Suprapubic skin (tissue), 4 donors: ENCODE measurements around the gene BMP8A. TPM values are rescaled to one million over a fixed set of nuclear protein-coding genes. Genes with fewer than 3 reads are reported as not detected.
"Not testable (repeated sequence)": the region's sequence is repeated elsewhere in the genome, so short reads cannot be mapped to it uniquely, and the experiment has no call there.

Source experiments
- DNase-seq, 2 donors: peaks; one replicate each; pipeline ENCODE4 v3.0.0-alpha.2; 2019; ENCODE audit warnings: low spot score in 2 of 2
- H3K27ac ChIP-seq: fragments of 200-600 bp; sonication (generic); one replicate; pipeline ENCODE4 v1.5.1; 2019
- H3K27me3 ChIP-seq: fragments of 200-600 bp; sonication (generic); one replicate; pipeline ENCODE4 v1.5.1; 2019
- H3K36me3 ChIP-seq: fragments of 200-600 bp; sonication (generic); one replicate; pipeline ENCODE4 v1.5.1; 2019
- H3K4me1 ChIP-seq: fragments of 200-600 bp; sonication (generic); one replicate; pipeline ENCODE4 v1.5.1; 2019
- H3K4me3 ChIP-seq: fragments of 200-600 bp; sonication (generic); one replicate; pipeline ENCODE4 v1.5.1; 2019; ENCODE audit warnings: mild to moderate bottlenecking
- H3K9me3 ChIP-seq: fragments of 200-600 bp; sonication (generic); one replicate; pipeline ENCODE4 v1.5.1; 2019
- EP300 ChIP-seq: sonication (generic); formaldehyde crosslinking; IDR thresholded peaks from one replicate; pipeline ENCODE4 v1.6.1; 2017; ENCODE audit warnings: antibody characterized with exemption
- POLR2A ChIP-seq, 2 donors: fragments of 450-650 bp; IDR thresholded peaks; one replicate each; pipeline ENCODE4 v1.6.1; 2017; ENCODE audit warnings: antibody characterized with exemption in 2 of 2, mild to moderate bottlenecking in 2 of 2, moderate library complexity in 2 of 2
- POLR2AphosphoS5 ChIP-seq, 3 donors: sonication (generic); formaldehyde crosslinking; IDR thresholded peaks; one replicate each; pipeline ENCODE4 v1.6.1; 2017; ENCODE audit warnings: antibody characterized with exemption in 3 of 3
- WGBS: methylation state at CpG from one replicate; pipeline ENCODE4 v1.1.5; 2018; 5-methylcytosine and 5-hydroxymethylcytosine counted together
- total RNA-seq, 4 donors: library from RNA; depleted of rRNA; stranded (reverse); fragments of >200 nt; gene quantifications; one replicate each; pipeline ENCODE4 v1.1.0, GENCODE V29; 2016
- TF ChIP-seq, protein P1 (sequence below), 2 donors: fragments of 200-600 bp in 1 of 2; fragments of 450-650 bp in 1 of 2; sonication (generic) in 1 of 2; IDR thresholded peaks; one replicate each; pipeline ENCODE4 v1.5.1; 2016 to 2019; ENCODE audit warnings: antibody characterized with exemption in 2 of 2, mild to moderate bottlenecking in 1 of 2, moderate library complexity in 1 of 2

Gene BMP8A, protein sequence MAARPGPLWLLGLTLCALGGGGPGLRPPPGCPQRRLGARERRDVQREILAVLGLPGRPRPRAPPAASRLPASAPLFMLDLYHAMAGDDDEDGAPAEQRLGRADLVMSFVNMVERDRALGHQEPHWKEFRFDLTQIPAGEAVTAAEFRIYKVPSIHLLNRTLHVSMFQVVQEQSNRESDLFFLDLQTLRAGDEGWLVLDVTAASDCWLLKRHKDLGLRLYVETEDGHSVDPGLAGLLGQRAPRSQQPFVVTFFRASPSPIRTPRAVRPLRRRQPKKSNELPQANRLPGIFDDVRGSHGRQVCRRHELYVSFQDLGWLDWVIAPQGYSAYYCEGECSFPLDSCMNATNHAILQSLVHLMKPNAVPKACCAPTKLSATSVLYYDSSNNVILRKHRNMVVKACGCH
- total RNA-seq: 1 to 10 TPM in 1 of 4 donors, under 1 TPM in 1, not detected in 2; 0.38 to 1.7 TPM

- Histone ChIP-seq H3K27ac (no peak within 1 kb of the TSS), H3K27me3 (peaks cover 28% of the 10 kb centered on the region), H3K4me3 (peak within 1 kb of the TSS; percentile 49), H3K36me3 (peaks cover 9% of the 10 kb centered on the region), H3K4me1 (peaks cover 15% of the 10 kb centered on the region), H3K9me3 (no peaks in the 10 kb centered on the region)
- TF ChIP-seq POLR2AphosphoS5 (IDR thresholded peaks at IDR 0.05) (no peak), POLR2A (IDR thresholded peaks at IDR 0.05) (no peak), EP300 (no peak)
- TF ChIP-seq, protein P1, sequence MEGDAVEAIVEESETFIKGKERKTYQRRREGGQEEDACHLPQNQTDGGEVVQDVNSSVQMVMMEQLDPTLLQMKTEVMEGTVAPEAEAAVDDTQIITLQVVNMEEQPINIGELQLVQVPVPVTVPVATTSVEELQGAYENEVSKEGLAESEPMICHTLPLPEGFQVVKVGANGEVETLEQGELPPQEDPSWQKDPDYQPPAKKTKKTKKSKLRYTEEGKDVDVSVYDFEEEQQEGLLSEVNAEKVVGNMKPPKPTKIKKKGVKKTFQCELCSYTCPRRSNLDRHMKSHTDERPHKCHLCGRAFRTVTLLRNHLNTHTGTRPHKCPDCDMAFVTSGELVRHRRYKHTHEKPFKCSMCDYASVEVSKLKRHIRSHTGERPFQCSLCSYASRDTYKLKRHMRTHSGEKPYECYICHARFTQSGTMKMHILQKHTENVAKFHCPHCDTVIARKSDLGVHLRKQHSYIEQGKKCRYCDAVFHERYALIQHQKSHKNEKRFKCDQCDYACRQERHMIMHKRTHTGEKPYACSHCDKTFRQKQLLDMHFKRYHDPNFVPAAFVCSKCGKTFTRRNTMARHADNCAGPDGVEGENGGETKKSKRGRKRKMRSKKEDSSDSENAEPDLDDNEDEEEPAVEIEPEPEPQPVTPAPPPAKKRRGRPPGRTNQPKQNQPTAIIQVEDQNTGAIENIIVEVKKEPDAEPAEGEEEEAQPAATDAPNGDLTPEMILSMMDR (IDR thresholded peaks at IDR 0.05): no peak
- no peak for DNase-seq
- WGBS: under 1% methylated on average over 22 of the region's 112 CpGs
Measured at GRCh38 chr1:39491146-39491921, at the start of gene BMP8A. Gene BMP8A (plus strand): TSS chr1:39491636. CDS start chr1:39491992, 356 bp downstream.

DNA sequence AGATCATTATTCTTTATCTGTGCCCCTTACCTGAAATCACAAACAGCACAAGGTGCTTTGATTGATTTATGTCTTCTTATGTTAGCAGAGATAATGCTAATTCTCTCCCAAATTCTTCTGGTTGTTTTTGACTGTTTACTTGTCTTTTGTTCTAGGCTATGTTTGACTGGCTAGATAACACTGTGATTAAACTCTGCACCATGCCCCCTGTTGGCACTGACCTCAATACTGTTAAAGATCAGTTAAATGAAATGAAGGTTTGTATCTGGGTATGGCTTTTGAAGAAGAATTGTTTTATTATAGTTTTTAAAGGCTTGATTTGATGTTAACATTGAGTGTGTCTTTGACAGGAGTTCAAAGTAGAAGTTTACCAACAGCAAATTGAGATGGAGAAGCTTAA is 49.6 kb upstream of the BMP8A start:
- H3K36me3 ChIP-seq: peaks cover 100% of the 10 kb centered on the region
- no peaks in the 10 kb centered on the region for H3K4me1 ChIP-seq
- H3K9me3 ChIP-seq: no peaks in the 10 kb centered on the region
- TF ChIP-seq EP300 (no peak), POLR2A (IDR thresholded peaks at IDR 0.05) (no peak), POLR2AphosphoS5 (IDR thresholded peaks at IDR 0.05) (no peak)
- TF ChIP-seq, protein P1 (IDR thresholded peaks at IDR 0.05): no peak
- DNase-seq: no peak
- H3K4me3 ChIP-seq: no peak overlapping the region
- H3K27me3 ChIP-seq: no peaks in the 10 kb centered on the region
- no peak overlapping the region for H3K27ac ChIP-seq

GRCh38 chr1:39445573-39445972 is 45.9 kb upstream of the BMP8A start:
- 89% methylated on average over 2 of the region's 2 CpGs for WGBS
- H3K9me3 ChIP-seq: no peaks in the 10 kb centered on the region
- DNase-seq: no peak
- no peak overlapping the region for H3K4me3 ChIP-seq
- no peaks in the 10 kb centered on the region for H3K4me1 ChIP-seq
- no peaks in the 10 kb centered on the region for H3K27me3 ChIP-seq
- H3K36me3 ChIP-seq: peaks cover 100% of the 10 kb centered on the region
- TF ChIP-seq POLR2A (IDR thresholded peaks at IDR 0.05): no peak
- no peak for TF ChIP-seq EP300
- TF ChIP-seq POLR2AphosphoS5 (IDR thresholded peaks at IDR 0.05): no peak
- TF ChIP-seq, protein P1 (IDR thresholded peaks at IDR 0.05): no peak
- no peak overlapping the region for H3K27ac ChIP-seq

- WGBS: 87% methylated on average over 5 of the region's 5 CpGs
- Histone ChIP-seq H3K4me1 (no peaks in the 10 kb centered on the region), H3K36me3 (peaks cover 100% of the 10 kb centered on the region), H3K27ac (no peak overlapping the region), H3K9me3 (no peaks in the 10 kb centered on the region), H3K27me3 (no peaks in the 10 kb centered on the region), H3K4me3 (no peak overlapping the region)
- TF ChIP-seq EP300 (no peak), POLR2A (IDR thresholded peaks at IDR 0.05) (no peak)
- TF ChIP-seq, protein P1 (IDR thresholded peaks at IDR 0.05): no peak
- no peak for DNase-seq
Measured at GRCh38 chr1:39446986-39447567, 44.4 kb upstream of the BMP8A start.

GRCh38 chr1:39450041-39450440 is 41.4 kb upstream of the BMP8A start:
- not testable (repeated sequence) for H3K27me3 ChIP-seq, H3K27ac ChIP-seq, H3K4me1 ChIP-seq, DNase-seq, H3K9me3 ChIP-seq, H3K4me3 ChIP-seq
- WGBS: 97% methylated on average over 4 of the region's 4 CpGs
- peaks cover 100% of the 10 kb centered on the region for H3K36me3 ChIP-seq
